Measurements from ENCODE around the gene WFDC8. TPM values are rescaled to one million over a fixed set of nuclear protein-coding genes. Genes with fewer than 3 reads are reported as not detected.
"Not testable (repeated sequence)": the region's sequence is repeated elsewhere in the genome, so short reads cannot be mapped to it uniquely, and the experiment has no call there.

WFDC8 gene
- total RNA-seq, 3 donors from 2014 or later = not detected

- TF ChIP-seq, protein P1, sequence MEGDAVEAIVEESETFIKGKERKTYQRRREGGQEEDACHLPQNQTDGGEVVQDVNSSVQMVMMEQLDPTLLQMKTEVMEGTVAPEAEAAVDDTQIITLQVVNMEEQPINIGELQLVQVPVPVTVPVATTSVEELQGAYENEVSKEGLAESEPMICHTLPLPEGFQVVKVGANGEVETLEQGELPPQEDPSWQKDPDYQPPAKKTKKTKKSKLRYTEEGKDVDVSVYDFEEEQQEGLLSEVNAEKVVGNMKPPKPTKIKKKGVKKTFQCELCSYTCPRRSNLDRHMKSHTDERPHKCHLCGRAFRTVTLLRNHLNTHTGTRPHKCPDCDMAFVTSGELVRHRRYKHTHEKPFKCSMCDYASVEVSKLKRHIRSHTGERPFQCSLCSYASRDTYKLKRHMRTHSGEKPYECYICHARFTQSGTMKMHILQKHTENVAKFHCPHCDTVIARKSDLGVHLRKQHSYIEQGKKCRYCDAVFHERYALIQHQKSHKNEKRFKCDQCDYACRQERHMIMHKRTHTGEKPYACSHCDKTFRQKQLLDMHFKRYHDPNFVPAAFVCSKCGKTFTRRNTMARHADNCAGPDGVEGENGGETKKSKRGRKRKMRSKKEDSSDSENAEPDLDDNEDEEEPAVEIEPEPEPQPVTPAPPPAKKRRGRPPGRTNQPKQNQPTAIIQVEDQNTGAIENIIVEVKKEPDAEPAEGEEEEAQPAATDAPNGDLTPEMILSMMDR (IDR thresholded peaks at IDR 0.05) = no peak
- no peaks in the 10 kb centered on the region for H3K9me3 ChIP-seq
- no peak for DNase-seq
- H3K4me1 ChIP-seq (ENCODE audit: low read depth) = no peaks in the 10 kb centered on the region
- no peak for ATAC-seq
- intact Hi-C loops (cut with DNase I, micrococcal nuclease) = no loop called here
- no peaks in the 10 kb centered on the region for H3K36me3 ChIP-seq (ENCODE audit: low read depth)
- no peak overlapping the region for H3K4me3 ChIP-seq
Measured at GRCh38 chr20:45583502-45583901, 4.4 kb upstream of the WFDC8 start.

DNA sequence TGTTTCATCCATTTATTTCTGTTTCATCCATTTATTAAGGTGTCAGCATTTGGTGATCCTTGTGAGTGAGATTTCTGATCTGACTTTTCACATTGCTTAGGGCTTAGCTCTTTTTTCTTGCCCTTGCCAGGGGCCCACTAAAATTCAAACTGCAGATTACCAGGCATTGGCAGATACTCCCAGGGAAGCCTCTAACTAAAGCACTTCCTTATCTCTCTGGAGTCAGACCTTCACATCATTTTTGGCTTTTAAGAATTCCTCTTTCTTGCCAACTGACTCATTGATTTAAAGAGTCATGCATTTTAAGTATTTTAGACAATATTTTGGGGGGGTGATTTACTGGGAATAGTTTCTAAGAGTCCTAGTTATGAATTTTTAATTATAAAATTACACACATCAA is 2.6 kb upstream of the WFDC8 start:
- Histone ChIP-seq H3K36me3 (ENCODE audit: low read depth) (no peaks in the 10 kb centered on the region), H3K4me3 (no peak overlapping the region), H3K9me3 (no peaks in the 10 kb centered on the region), H3K4me1 (ENCODE audit: low read depth) (no peaks in the 10 kb centered on the region)
- TF ChIP-seq, protein P1 (IDR thresholded peaks at IDR 0.05) = no peak
- intact Hi-C loops (cut with DNase I, micrococcal nuclease) = no loop called here
- no peak for DNase-seq
- no peak for ATAC-seq

DNA sequence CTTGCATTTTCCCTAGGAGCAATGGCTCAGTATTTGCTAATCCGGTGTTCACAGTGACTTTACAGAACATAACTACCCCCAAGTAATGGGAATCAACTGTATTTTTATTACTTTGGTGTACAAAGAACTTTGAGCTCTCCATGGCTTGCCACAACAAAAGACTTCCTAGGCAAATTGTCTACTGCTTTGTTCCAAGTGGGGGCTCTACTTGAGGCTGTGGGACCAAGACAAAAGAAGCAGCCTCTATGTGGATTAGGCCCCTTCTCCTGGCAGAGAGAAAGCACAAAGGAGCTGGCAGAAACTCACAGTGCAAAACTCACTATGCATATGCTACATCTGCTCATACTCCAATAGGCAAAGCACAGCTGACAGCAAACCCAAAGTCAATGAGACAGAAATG is 853 bp downstream of the WFDC8 start:
- no peaks in the 10 kb centered on the region for H3K36me3 ChIP-seq (ENCODE audit: low read depth)
- H3K4me1 ChIP-seq (ENCODE audit: low read depth) = no peaks in the 10 kb centered on the region
- TF ChIP-seq, protein P1 (IDR thresholded peaks at IDR 0.05) = no peak
- intact Hi-C loops (cut with DNase I, micrococcal nuclease) = no loop called here
- no peak for ATAC-seq
- no peaks in the 10 kb centered on the region for H3K9me3 ChIP-seq
- no peak overlapping the region for H3K4me3 ChIP-seq
- DNase-seq = no peak

GRCh38 chr20:45576995-45577394 is 2.1 kb downstream of the WFDC8 start:
- TF ChIP-seq, protein P1 (IDR thresholded peaks at IDR 0.05) = no peak
- intact Hi-C loops (cut with DNase I, micrococcal nuclease) = no loop called here
- ATAC-seq (no peak), DNase-seq (no peak)
- no peaks in the 10 kb centered on the region for H3K36me3 ChIP-seq (ENCODE audit: low read depth)
- H3K9me3 ChIP-seq = no peaks in the 10 kb centered on the region
- no peaks in the 10 kb centered on the region for H3K4me1 ChIP-seq (ENCODE audit: low read depth)
- no peak overlapping the region for H3K4me3 ChIP-seq

- H3K4me1 ChIP-seq (ENCODE audit: low read depth) = no peaks in the 10 kb centered on the region
- no peaks in the 10 kb centered on the region for H3K36me3 ChIP-seq (ENCODE audit: low read depth)
- no peak overlapping the region for H3K4me3 ChIP-seq
- intact Hi-C loops (cut with DNase I, micrococcal nuclease) = no loop called here
- ATAC-seq (no peak), DNase-seq (no peak)
- H3K9me3 ChIP-seq = no peaks in the 10 kb centered on the region
- TF ChIP-seq, protein P1 (IDR thresholded peaks at IDR 0.05) = no peak
Measured at GRCh38 chr20:45575931-45576330, 3.2 kb downstream of the WFDC8 start.

GRCh38 chr20:45569650-45570049 is 9.4 kb downstream of the WFDC8 start:
- intact Hi-C loops (cut with DNase I, micrococcal nuclease); ATAC-seq; H3K4me1 ChIP-seq (ENCODE audit: low read depth); H3K4me3 ChIP-seq; DNase-seq; H3K36me3 ChIP-seq (ENCODE audit: low read depth); H3K9me3 ChIP-seq: not testable (repeated sequence)

Data from mucosa of descending colon (tissue), 3 donors.